Endodermal cell (in vitro differentiated cells): ENCODE results near the gene SLC24A3. TPM values are rescaled to one million over a fixed set of nuclear protein-coding genes. Genes with fewer than 3 reads are reported as not detected.

Experiments
- DNase-seq: peaks from one replicate; pipeline ENCODE4 v3.0.0-alpha.2; 2017
- H3K27ac ChIP-seq: 2 replicates; pipeline ENCODE4 v1.5.1; 2013; ENCODE audit warnings: mild to moderate bottlenecking, low read depth, low read length, moderate library complexity
- H3K27me3 ChIP-seq: 2 replicates; pipeline ENCODE4 v1.6.1; 2013; ENCODE audit warnings: mild to moderate bottlenecking, low read length, moderate library complexity; ENCODE audit not compliant: insufficient read depth, control insufficient read depth, poor library complexity, severe bottlenecking
- H3K36me3 ChIP-seq: 2 replicates; pipeline ENCODE4 v1.7.0; 2013; ENCODE audit warnings: mild to moderate bottlenecking, low read length, moderate library complexity; ENCODE audit not compliant: control insufficient read depth, insufficient read depth
- H3K4me1 ChIP-seq: one replicate; pipeline ENCODE4 v1.7.0; 2013; ENCODE audit warnings: low read length; ENCODE audit not compliant: control insufficient read depth, insufficient read depth
- H3K4me3 ChIP-seq: 2 replicates; pipeline ENCODE4 v1.5.1; 2013; ENCODE audit warnings: mild to moderate bottlenecking, low read length, moderate library complexity
- H3K9ac ChIP-seq: 2 replicates; pipeline ENCODE4 v1.6.1; 2013; ENCODE audit warnings: mild to moderate bottlenecking, low read length, moderate library complexity; ENCODE audit not compliant: poor library complexity, severe bottlenecking; ENCODE audit errors: extremely low read depth
- H3K9me3 ChIP-seq: 2 replicates; pipeline ENCODE4 v1.6.1; 2013; ENCODE audit warnings: mild to moderate bottlenecking, low read length, moderate library complexity; ENCODE audit not compliant: control insufficient read depth
- H3K27ac Mint-ChIP-seq: 2 replicates; pipeline ENCODE4 v1.8.0; 2020; ENCODE audit warnings: mixed read lengths
- H3K27me3 Mint-ChIP-seq: 2 replicates; pipeline ENCODE4 v1.8.0; 2021; ENCODE audit warnings: mild to moderate bottlenecking, mixed read lengths; ENCODE audit not compliant: insufficient read depth
- H3K36me3 Mint-ChIP-seq: 2 replicates; pipeline ENCODE4 v1.8.0; 2020; ENCODE audit warnings: low read depth, mixed read lengths
- H3K4me1 Mint-ChIP-seq: 2 replicates; pipeline ENCODE4 v1.8.0; 2020; ENCODE audit warnings: mixed read lengths
- H3K4me3 Mint-ChIP-seq: 2 replicates; pipeline ENCODE4 v1.8.0; 2020; ENCODE audit warnings: mild to moderate bottlenecking, moderate library complexity, mixed read lengths
- H3K9me3 Mint-ChIP-seq: 2 replicates; pipeline ENCODE4 v1.8.0; 2020; ENCODE audit warnings: mild to moderate bottlenecking, mixed read lengths
- WGBS, 2 experiments: methylation state at CpG; one replicate each; pipeline versions ENCODE4 v1.1.5 to v1.1.7; 2013; ENCODE audit warnings: missing lambda C conversion rate in 2 of 2, mixed read lengths in 1 of 2; ENCODE audit not compliant: insufficient coverage in 1 of 2, insufficient read length in 1 of 2; 5-methylcytosine and 5-hydroxymethylcytosine counted together
- total RNA-seq, 2 donors: library from RNA; stranded (reverse); fragmentation: NEBNext Ultra II Directional in 1 of 2; extraction: Animal tissue kit (Norgen Biotek cat#: 25700) in 1 of 2; gene quantifications; 2 replicates in 1 of 2; 3 replicates in 1 of 2; pipeline ENCODE4 v1.2.1, GENCODE V29; 2021
- TF ChIP-seq, protein P1 (sequence below): fragments of 200-600 bp; sonication (generic); conservative IDR thresholded peaks from 2 replicates; pipeline ENCODE4 v1.5.0; 2021; ENCODE audit warnings: antibody characterized with exemption, mild to moderate bottlenecking

The SLC24A3 gene
- total RNA-seq, 2 donors from 2014 or later, result 1.5 to 1.8 TPM

DNA sequence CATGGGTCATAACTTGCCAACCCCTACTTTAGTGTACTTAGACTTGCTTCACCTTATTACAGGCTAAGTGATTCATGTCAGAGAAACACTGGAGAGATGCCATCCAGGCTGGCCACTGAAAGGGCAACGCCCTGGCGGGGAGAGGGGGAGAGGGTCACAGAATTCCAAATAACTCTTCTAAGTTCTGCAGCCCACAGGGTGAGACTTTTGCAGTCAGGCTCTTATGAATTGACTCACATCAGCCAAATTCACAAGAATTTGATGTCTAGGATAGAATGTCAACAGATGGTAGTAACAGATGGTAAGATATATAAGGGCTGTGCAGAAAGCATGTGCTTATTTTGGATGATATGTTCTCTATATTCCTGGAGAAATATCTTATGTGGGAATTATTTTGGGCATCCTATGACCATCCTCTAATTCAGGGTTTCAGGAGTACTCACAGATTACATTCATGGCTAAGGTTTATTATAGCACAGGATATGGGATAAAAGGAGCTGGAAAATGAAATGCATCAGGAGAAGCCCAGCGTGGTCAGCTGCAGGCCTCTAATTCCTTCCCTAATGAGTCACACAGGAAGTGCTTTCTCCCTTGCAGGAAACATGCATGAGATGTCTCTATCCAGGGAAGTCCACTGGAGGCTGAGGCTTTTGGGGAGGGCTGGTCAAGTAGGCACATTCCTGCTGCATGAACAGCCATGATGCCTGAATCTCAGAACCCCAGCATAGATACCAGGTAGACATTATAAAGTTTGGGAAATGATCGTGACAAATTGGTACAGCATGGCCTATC lies 486.9 kb downstream of the SLC24A3 start:
- H3K4me3 Mint-ChIP-seq, result no peak overlapping the region
- H3K4me1 ChIP-seq, result no peaks in the 10 kb centered on the region
- no peak for DNase-seq
- no peaks in the 10 kb centered on the region for H3K4me1 Mint-ChIP-seq
- WGBS, 2 experiments, result 89 to 96% methylated on average over 3 to 4 of the region's 4 CpGs
- peaks cover 11% of the 10 kb centered on the region for H3K36me3 ChIP-seq
- H3K27me3 Mint-ChIP-seq, result peaks cover 10% of the 10 kb centered on the region
- no peak overlapping the region for H3K4me3 ChIP-seq
- H3K36me3 Mint-ChIP-seq, result peaks cover 13% of the 10 kb centered on the region
- no peak overlapping the region for H3K9ac ChIP-seq
- H3K27ac ChIP-seq, result no peak overlapping the region
- H3K27ac Mint-ChIP-seq, result no peak overlapping the region
- H3K9me3 ChIP-seq, result peaks cover 21% of the 10 kb centered on the region
- H3K9me3 Mint-ChIP-seq, result peaks cover 24% of the 10 kb centered on the region
- H3K27me3 ChIP-seq, result no peaks in the 10 kb centered on the region
- TF ChIP-seq, protein P1, sequence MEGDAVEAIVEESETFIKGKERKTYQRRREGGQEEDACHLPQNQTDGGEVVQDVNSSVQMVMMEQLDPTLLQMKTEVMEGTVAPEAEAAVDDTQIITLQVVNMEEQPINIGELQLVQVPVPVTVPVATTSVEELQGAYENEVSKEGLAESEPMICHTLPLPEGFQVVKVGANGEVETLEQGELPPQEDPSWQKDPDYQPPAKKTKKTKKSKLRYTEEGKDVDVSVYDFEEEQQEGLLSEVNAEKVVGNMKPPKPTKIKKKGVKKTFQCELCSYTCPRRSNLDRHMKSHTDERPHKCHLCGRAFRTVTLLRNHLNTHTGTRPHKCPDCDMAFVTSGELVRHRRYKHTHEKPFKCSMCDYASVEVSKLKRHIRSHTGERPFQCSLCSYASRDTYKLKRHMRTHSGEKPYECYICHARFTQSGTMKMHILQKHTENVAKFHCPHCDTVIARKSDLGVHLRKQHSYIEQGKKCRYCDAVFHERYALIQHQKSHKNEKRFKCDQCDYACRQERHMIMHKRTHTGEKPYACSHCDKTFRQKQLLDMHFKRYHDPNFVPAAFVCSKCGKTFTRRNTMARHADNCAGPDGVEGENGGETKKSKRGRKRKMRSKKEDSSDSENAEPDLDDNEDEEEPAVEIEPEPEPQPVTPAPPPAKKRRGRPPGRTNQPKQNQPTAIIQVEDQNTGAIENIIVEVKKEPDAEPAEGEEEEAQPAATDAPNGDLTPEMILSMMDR, result no peak

DNA sequence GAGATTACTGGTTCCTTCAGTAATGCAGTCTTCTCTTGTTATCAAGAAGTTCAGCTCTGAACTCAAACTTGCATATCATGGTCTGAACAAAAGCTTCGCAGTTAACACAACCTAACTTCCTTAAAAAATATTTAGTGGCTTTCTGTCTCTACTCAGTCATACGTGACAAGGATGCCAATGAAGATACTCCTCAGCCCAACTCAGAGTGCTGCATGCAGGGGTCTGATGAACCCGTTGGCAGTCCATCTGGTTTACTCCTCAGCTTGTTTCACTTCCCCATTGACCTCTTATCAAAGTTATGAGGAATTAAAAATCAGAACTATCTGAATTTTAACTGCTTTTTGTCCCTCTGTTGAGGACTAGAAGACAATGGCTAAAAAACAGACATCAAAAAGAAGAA lies 489.0 kb downstream of the SLC24A3 start:
- H3K4me3 Mint-ChIP-seq, result no peak overlapping the region
- Histone ChIP-seq H3K4me3 (no peak overlapping the region), H3K36me3 (peaks cover 11% of the 10 kb centered on the region), H3K27me3 (no peaks in the 10 kb centered on the region), H3K9ac (no peak overlapping the region), H3K9me3 (peaks cover 21% of the 10 kb centered on the region), H3K4me1 (no peaks in the 10 kb centered on the region), H3K27ac (no peak overlapping the region)
- H3K36me3 Mint-ChIP-seq, result peaks cover 13% of the 10 kb centered on the region
- peaks cover 13% of the 10 kb centered on the region for H3K27me3 Mint-ChIP-seq
- no peaks in the 10 kb centered on the region for H3K4me1 Mint-ChIP-seq
- no peak overlapping the region for H3K27ac Mint-ChIP-seq
- peaks cover 24% of the 10 kb centered on the region for H3K9me3 Mint-ChIP-seq
- DNase-seq, result no peak
- TF ChIP-seq, protein P1, result no peak
- WGBS, 2 experiments, result 86 to 94% methylated on average over 2 to 3 of the region's 3 CpGs

DNA sequence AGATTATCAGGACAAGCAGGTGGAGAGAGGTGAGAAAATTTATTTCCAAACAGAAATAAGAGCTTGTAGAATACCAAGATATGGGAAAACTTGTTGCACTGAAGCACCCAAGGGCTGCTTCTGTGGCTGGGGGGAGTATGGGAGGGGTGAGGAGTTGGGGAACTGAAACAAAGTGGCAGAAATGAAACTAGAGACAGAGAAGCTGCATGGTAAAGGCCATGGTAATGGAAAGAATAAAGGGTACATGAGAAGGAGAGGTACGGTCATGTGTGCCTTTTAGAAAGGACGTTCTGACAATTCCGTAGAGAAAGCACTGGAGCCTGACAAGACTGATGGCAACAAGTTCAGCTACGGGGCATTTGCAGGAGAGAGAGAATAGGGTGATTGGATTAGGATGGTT lies 494.0 kb downstream of the SLC24A3 start:
- DNase-seq, result no peak
- peaks cover 17% of the 10 kb centered on the region for H3K27me3 Mint-ChIP-seq
- WGBS, 2 experiments, result 96 to 100% methylated on average over 4 of the region's 4 CpGs
- H3K4me1 ChIP-seq, result no peaks in the 10 kb centered on the region
- peaks cover 4% of the 10 kb centered on the region for H3K36me3 Mint-ChIP-seq
- H3K27ac Mint-ChIP-seq, result no peak overlapping the region
- no peaks in the 10 kb centered on the region for H3K27me3 ChIP-seq
- TF ChIP-seq, protein P1, result no peak
- H3K36me3 ChIP-seq, result no peaks in the 10 kb centered on the region
- peaks cover 13% of the 10 kb centered on the region for H3K9me3 ChIP-seq
- H3K27ac ChIP-seq, result no peak overlapping the region
- peaks cover 14% of the 10 kb centered on the region for H3K4me1 Mint-ChIP-seq
- no peak overlapping the region for H3K4me3 ChIP-seq
- no peak overlapping the region for H3K4me3 Mint-ChIP-seq
- H3K9ac ChIP-seq, result no peak overlapping the region
- peaks cover 14% of the 10 kb centered on the region for H3K9me3 Mint-ChIP-seq
